Osteocyte (in vitro differentiated cells): ENCODE data around the gene SPA17. TPM values are rescaled to one million over a fixed set of nuclear protein-coding genes. Genes with fewer than 3 reads are reported as not detected.

Experiments
- DNase-seq: peaks from one replicate; pipeline ENCODE4 v3.0.0; 2021; ENCODE audit warnings: mixed read lengths; ENCODE audit not compliant: unreplicated experiment; ENCODE audit errors: extremely low spot score
- H3K27ac Mint-ChIP-seq: one replicate; pipeline ENCODE4 v1.8.0; 2021; ENCODE audit warnings: mild to moderate bottlenecking, mixed read lengths; ENCODE audit not compliant: unreplicated experiment
- H3K27me3 Mint-ChIP-seq: one replicate; pipeline ENCODE4 v1.8.0; 2021; ENCODE audit warnings: mixed read lengths; ENCODE audit not compliant: unreplicated experiment
- H3K36me3 Mint-ChIP-seq: one replicate; pipeline ENCODE4 v1.8.0; 2021; ENCODE audit warnings: mixed read lengths; ENCODE audit not compliant: unreplicated experiment
- H3K4me1 Mint-ChIP-seq: one replicate; pipeline ENCODE4 v1.8.0; 2021; ENCODE audit warnings: mixed read lengths; ENCODE audit not compliant: unreplicated experiment
- H3K4me3 Mint-ChIP-seq: one replicate; pipeline ENCODE4 v1.8.0; 2021; ENCODE audit warnings: mild to moderate bottlenecking, moderate library complexity, mixed read lengths; ENCODE audit not compliant: unreplicated experiment
- H3K9me3 Mint-ChIP-seq: one replicate; pipeline ENCODE4 v1.8.0; 2021; ENCODE audit warnings: mixed read lengths; ENCODE audit not compliant: unreplicated experiment
- total RNA-seq: library from RNA; stranded (reverse); gene quantifications from 2 replicates; pipeline ENCODE4 v1.2.1, GENCODE V29; 2021
- TF ChIP-seq, protein P1 (sequence below): fragments of 200-600 bp; sonication (generic); IDR thresholded peaks from 2 replicates; pipeline ENCODE4 v1.5.0; 2021; ENCODE audit warnings: antibody characterized with exemption, mild to moderate bottlenecking, moderate library complexity

Gene SPA17
- total RNA-seq, 1 donor from 2014 or later = 3.7 TPM

DNA sequence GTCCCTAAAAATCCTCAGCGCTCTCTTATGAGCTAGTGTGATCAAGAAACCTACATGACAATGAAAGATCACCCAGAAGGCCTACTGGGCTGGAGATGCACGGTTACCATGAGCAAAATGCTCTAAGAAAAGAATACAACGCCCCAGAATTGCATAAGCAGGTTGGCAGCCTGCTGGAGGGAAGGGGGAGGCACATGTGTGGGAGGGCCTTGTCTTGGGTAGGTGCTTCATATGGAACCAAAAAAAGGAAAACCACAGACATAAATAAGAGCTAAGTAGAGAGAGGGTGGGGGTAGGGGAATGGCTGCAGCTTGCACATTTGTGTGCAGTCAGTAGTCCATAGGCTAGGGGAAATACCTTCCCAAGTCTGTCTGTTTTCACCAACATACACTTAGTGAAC, 3.0 kb upstream of the SPA17 start:
- no peaks in the 10 kb centered on the region for H3K9me3 Mint-ChIP-seq
- DNase-seq = no peak
- H3K4me3 Mint-ChIP-seq = no peak overlapping the region
- no peaks in the 10 kb centered on the region for H3K27me3 Mint-ChIP-seq
- no peaks in the 10 kb centered on the region for H3K36me3 Mint-ChIP-seq
- H3K27ac Mint-ChIP-seq = no peak overlapping the region
- peaks cover 12% of the 10 kb centered on the region for H3K4me1 Mint-ChIP-seq
- TF ChIP-seq, protein P1, sequence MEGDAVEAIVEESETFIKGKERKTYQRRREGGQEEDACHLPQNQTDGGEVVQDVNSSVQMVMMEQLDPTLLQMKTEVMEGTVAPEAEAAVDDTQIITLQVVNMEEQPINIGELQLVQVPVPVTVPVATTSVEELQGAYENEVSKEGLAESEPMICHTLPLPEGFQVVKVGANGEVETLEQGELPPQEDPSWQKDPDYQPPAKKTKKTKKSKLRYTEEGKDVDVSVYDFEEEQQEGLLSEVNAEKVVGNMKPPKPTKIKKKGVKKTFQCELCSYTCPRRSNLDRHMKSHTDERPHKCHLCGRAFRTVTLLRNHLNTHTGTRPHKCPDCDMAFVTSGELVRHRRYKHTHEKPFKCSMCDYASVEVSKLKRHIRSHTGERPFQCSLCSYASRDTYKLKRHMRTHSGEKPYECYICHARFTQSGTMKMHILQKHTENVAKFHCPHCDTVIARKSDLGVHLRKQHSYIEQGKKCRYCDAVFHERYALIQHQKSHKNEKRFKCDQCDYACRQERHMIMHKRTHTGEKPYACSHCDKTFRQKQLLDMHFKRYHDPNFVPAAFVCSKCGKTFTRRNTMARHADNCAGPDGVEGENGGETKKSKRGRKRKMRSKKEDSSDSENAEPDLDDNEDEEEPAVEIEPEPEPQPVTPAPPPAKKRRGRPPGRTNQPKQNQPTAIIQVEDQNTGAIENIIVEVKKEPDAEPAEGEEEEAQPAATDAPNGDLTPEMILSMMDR = no peak

DNA sequence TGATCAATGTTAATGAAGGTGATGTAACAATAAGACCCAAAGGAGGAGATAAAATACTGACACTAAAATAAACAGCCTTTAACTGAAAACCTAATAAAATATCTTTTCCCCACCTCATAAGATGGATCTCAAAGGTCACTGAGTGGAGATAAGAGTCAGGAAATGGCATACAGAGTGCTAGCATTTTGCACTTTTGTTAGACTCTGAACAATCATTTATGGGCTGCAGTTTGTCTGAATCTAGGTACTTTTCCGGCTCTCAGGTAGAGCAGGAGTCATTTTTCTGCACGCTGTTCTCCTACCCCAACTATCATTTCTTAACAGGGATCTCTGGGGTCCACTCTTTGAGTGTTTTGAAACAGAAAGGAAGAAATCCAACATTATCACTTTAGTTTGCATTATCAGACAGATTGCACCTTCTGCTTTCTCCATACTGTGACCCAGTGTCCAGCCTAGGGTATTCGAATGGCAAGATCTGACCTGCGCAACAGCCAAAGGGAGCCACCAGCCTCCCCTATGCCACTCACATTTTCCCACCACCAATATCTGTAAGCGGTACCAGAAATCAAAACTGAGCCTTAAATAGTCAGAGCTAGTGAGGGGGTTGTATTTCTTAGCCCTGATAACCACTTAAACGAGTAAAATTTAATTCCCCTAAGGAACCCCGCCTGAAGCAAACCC, 1.0 kb upstream of the SPA17 start:
- H3K27ac Mint-ChIP-seq = peak overlapping the region; percentile 68
- peak overlapping the region; percentile 93 for H3K4me3 Mint-ChIP-seq
- H3K27me3 Mint-ChIP-seq = no peaks in the 10 kb centered on the region
- peaks cover 12% of the 10 kb centered on the region for H3K4me1 Mint-ChIP-seq
- TF ChIP-seq, protein P1 = no peak
- no peaks in the 10 kb centered on the region for H3K36me3 Mint-ChIP-seq
- no peaks in the 10 kb centered on the region for H3K9me3 Mint-ChIP-seq
- no peak for DNase-seq

DNA sequence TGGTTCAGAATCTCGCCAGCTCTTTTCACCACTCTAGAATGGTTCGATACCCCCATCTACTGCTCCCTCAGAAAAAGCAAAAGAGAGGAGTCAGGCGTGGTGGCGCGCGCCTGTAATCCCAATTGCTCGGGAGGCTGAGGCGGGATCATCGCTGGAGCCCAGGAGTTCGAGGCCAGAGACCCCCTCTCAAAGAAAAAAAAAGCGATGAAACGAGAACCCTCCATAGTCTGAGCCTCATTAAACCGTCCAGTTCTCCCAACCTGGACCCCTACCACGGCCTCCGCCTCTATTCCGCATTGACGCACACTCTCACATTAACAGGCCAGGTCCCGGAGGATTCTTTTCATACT, 439 bp downstream of the SPA17 start:
- H3K27ac Mint-ChIP-seq = peak overlapping the region; percentile 98
- no peaks in the 10 kb centered on the region for H3K27me3 Mint-ChIP-seq
- TF ChIP-seq, protein P1 = no peak
- no peak for DNase-seq
- no peaks in the 10 kb centered on the region for H3K36me3 Mint-ChIP-seq
- H3K4me3 Mint-ChIP-seq = peak overlapping the region; percentile 93
- no peaks in the 10 kb centered on the region for H3K9me3 Mint-ChIP-seq
- peaks cover 12% of the 10 kb centered on the region for H3K4me1 Mint-ChIP-seq

DNA sequence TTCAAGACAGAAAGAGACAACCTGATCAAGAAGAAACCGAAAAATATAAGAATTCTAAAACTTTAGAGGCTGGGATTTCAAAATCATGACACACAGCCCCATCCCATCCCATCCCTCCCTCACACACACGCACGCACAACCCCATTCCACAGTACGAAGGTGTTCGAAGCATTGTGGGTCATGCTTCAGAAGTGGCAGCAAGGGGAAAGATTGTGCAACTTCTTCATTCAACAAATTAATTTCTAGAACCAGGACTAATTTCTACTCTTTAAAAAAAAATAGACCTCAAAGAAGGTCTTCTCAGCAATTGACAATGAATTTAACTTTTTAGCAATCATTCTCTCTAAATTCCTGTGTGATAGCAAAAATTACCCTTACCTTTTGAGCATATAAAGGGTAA, 867 bp downstream of the SPA17 start:
- TF ChIP-seq, protein P1 = no peak
- H3K27me3 Mint-ChIP-seq = no peaks in the 10 kb centered on the region

DNA sequence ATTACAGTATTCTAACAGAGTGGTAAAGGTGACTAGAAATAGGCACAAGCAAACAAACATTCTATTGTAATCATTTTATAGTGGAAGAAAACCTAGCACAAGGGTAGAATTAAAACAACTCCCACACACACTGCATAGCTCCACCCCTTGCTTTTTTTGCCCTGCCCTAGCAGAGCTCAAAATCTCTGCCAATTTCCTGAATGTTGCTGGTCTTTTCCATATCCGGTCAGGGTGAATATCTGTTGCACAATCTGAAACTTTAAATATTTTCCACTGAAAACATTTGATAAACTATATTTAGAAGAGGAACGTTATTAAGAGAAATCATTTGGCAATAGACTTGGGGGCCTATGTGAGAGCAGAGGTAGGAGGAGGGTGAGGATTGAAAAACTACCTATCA, 2.7 kb downstream of the SPA17 start:
- no peak overlapping the region for H3K4me3 Mint-ChIP-seq
- no peaks in the 10 kb centered on the region for H3K36me3 Mint-ChIP-seq
- H3K27me3 Mint-ChIP-seq = no peaks in the 10 kb centered on the region
- H3K9me3 Mint-ChIP-seq = no peaks in the 10 kb centered on the region
- no peak for DNase-seq
- peaks cover 12% of the 10 kb centered on the region for H3K4me1 Mint-ChIP-seq
- no peak overlapping the region for H3K27ac Mint-ChIP-seq
- TF ChIP-seq, protein P1 = no peak

More for the DNA sequence above, 867 bp downstream of the SPA17 start:
- Mint-ChIP-seq H3K27ac (peak overlapping the region; percentile 98), H3K36me3 (no peaks in the 10 kb centered on the region), H3K4me3 (peak overlapping the region; percentile 93), H3K9me3 (no peaks in the 10 kb centered on the region), H3K4me1 (peaks cover 12% of the 10 kb centered on the region)
- no peak for DNase-seq
